DND-41 (cell line): Measurements from ENCODE around the gene KCNC4.
A peak's percentile ranks its signal among the peaks of the same experiment; 100 is the strongest.

Source experiments
- ATAC-seq: fragments of 200-7000 bp; cut with Tn5 transposase; 3 replicates; pipeline ENCODE4 v1.9.1; 2021; ENCODE audit warnings: low read depth; ENCODE audit not compliant: insufficient read depth
- DNase-seq: peaks from one replicate; pipeline ENCODE4 v3.0.0-alpha.2; 2020
- H2AFZ ChIP-seq: 2 replicates; pipeline ENCODE4 v1.6.0; 2012; ENCODE audit warnings: low read depth, low read length
- H3K27ac ChIP-seq: 2 replicates; pipeline ENCODE4 v1.5.1; 2012; ENCODE audit warnings: low read length, inconsistent platforms
- H3K27me3 ChIP-seq: fragments of 200-600 bp; sonication (generic); 2 replicates; pipeline ENCODE4 v1.6.0; 2012; ENCODE audit warnings: low read length, mild to moderate bottlenecking, inconsistent platforms; ENCODE audit not compliant: insufficient read depth, poor library complexity
- H3K36me3 ChIP-seq: 2 replicates; pipeline ENCODE4 v1.5.1; 2012; ENCODE audit warnings: low read length, inconsistent platforms; ENCODE audit not compliant: insufficient read depth
- H3K4me1 ChIP-seq: 2 replicates; pipeline ENCODE4 v1.5.1; 2012; ENCODE audit warnings: mild to moderate bottlenecking, low read length; ENCODE audit not compliant: insufficient read depth
- H3K4me2 ChIP-seq: 2 replicates; pipeline ENCODE4 v1.6.0; 2012; ENCODE audit warnings: mild to moderate bottlenecking, moderate library complexity, low read length, inconsistent platforms; ENCODE audit not compliant: insufficient read depth
- H3K4me3 ChIP-seq, 2 experiments: fragments of 200-600 bp in 1 of 2; shearing (Covaris generic) in 1 of 2; 2 replicates each; pipeline ENCODE4 v1.5.1; 2012 to 2016; ENCODE audit warnings: inconsistent platforms in 2 of 2, low read length in 2 of 2, mild to moderate bottlenecking in 2 of 2, low read depth in 1 of 2, moderate library complexity in 1 of 2
- H3K79me2 ChIP-seq: 2 replicates; pipeline ENCODE4 v1.6.0; 2012; ENCODE audit warnings: low read length, inconsistent platforms; ENCODE audit not compliant: insufficient read depth
- H3K9ac ChIP-seq: 2 replicates; pipeline ENCODE4 v1.6.0; 2012; ENCODE audit warnings: low read depth, mild to moderate bottlenecking, inconsistent platforms, low read length, moderate library complexity
- H3K9me3 ChIP-seq: 2 replicates; pipeline ENCODE4 v1.5.1; 2012; ENCODE audit warnings: low read length, moderate library complexity, mild to moderate bottlenecking, inconsistent platforms; ENCODE audit not compliant: insufficient read depth, severe bottlenecking
- H4K20me1 ChIP-seq: 2 replicates; pipeline ENCODE4 v1.6.0; 2012; ENCODE audit warnings: low read length; ENCODE audit not compliant: insufficient read depth
- CTCF ChIP-seq: IDR thresholded peaks from 2 replicates; pipeline ENCODE4 v1.5.1; 2012; ENCODE audit warnings: borderline replicate concordance, low read length, moderate library complexity, mild to moderate bottlenecking; ENCODE audit not compliant: poor library complexity, severe bottlenecking; ENCODE audit errors: extremely low read depth
- EZH2 ChIP-seq: IDR thresholded peaks from 3 replicates; pipeline ENCODE4 v1.6.1; 2012; ENCODE audit warnings: borderline replicate concordance, low read depth, mild to moderate bottlenecking, moderate library complexity, low read length, inconsistent platforms; ENCODE audit not compliant: severe bottlenecking

Gene KCNC4

GRCh38 chr1:110206261-110206920, 3.7 kb upstream of the KCNC4 start:
- ATAC-seq, result no peak
- no peak for TF ChIP-seq CTCF
- no peak for TF ChIP-seq EZH2

DNA sequence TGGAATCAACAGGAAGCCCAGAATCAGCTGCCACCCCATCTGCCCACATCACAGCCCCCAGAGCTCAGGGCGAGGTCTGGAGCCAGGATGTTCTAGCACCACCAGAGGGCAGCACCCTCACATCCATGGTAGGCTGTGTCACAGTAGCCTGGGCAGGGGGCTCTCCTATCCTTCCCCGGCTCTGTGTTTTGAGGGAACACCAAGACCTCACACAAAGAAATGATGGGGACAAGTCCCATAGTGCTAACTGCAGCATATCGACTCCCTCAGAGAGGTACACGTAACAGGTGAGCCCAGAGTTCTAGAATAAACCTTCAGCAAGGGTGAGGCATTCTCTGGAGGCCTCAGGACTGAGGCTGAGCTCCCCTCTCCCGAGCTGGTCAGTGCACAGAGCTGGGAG, 2.3 kb upstream of the KCNC4 start:
- Histone ChIP-seq H3K9me3 (no peaks in the 10 kb centered on the region), H3K79me2 (peaks cover 19% of the 10 kb centered on the region), H3K4me2 (no peak overlapping the region), H2AFZ (no peak overlapping the region; the same call in 1 of the 2 replicates), H4K20me1 (peaks cover 10% of the 10 kb centered on the region), H3K9ac (no peak overlapping the region), H3K4me1 (peaks cover 40% of the 10 kb centered on the region), H3K27ac (no peak overlapping the region), H3K4me3 (no peak overlapping the region), H3K36me3 (no peaks in the 10 kb centered on the region), H3K27me3 (no peaks in the 10 kb centered on the region)
- DNase-seq (peak; percentile 85), ATAC-seq (peak; percentile 53)
- TF ChIP-seq CTCF (peak; percentile 96), EZH2 (no peak)

More at GRCh38 chr1:110206261-110206920, 3.7 kb upstream of the KCNC4 start:
- Histone ChIP-seq H4K20me1 (no peaks in the 10 kb centered on the region), H2AFZ (no peak overlapping the region), H3K36me3 (no peaks in the 10 kb centered on the region), H3K27me3 (no peaks in the 10 kb centered on the region), H3K27ac (no peak overlapping the region), H3K9me3 (no peaks in the 10 kb centered on the region), H3K4me2 (no peak overlapping the region), H3K9ac (no peak overlapping the region), H3K4me3 (no peak overlapping the region), H3K4me1 (peaks cover 28% of the 10 kb centered on the region), H3K79me2 (peaks cover 7% of the 10 kb centered on the region)
- no peak for DNase-seq

DNA sequence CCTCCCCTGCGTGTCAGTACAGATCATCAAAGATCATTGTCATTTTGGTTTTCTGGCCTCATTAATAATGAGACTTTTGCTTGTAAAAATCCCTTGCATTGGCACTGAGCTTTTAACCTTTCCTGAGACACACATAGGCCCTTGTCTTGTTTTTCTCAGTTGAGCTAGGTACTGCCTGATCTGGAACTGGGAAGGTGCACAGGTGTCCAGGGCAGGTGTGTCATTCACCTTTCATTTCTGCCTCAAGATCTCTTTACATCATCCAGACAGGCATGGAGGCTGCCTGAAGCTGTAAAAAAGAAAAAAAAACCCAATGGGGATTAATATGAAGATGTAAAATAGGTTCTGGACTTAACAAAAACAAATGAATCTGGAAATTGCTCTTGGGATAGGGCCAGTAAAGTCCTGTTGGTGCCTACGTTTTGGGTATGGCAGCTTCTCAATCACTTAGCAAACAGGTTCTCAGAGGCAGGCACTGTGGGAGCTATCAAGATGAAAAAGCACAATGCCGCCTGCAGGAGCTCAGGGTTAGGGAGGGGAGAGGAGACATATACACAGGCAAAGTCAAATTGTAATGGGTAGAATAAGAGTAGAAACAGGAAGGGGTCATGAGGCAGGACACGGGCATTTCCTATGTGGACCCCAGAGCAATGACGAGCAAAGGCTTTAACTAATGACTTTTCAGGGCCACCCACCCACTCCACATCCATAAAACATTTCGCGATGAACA, 1.0 kb upstream of the KCNC4 start:
- Histone ChIP-seq H2AFZ (peak overlapping the region; percentile 85), H3K27ac (peak overlapping the region; percentile 79), H3K4me3 (peak overlapping the region in 1 of 2 experiments; percentile 84; a peak in 3 of 4 replicates), H4K20me1 (peaks cover 21% of the 10 kb centered on the region), H3K79me2 (peaks cover 27% of the 10 kb centered on the region), H3K36me3 (no peaks in the 10 kb centered on the region), H3K9me3 (no peaks in the 10 kb centered on the region), H3K9ac (peak overlapping the region; percentile 57), H3K4me1 (peaks cover 44% of the 10 kb centered on the region), H3K27me3 (no peaks in the 10 kb centered on the region), H3K4me2 (peak overlapping the region; percentile 78)
- no peak for DNase-seq
- TF ChIP-seq EZH2 (no peak), CTCF (no peak)
- no peak for ATAC-seq
